Measurements from ENCODE around the gene CACHD1. TPM values are rescaled to one million over a fixed set of nuclear protein-coding genes. Genes with fewer than 3 reads are reported as not detected.

The CACHD1 gene
- polyA plus RNA-seq, 3 donors = 53.8 to 60.9 (median 60.8) TPM

- DNase-seq = no peak
These were observed 49.0 kb downstream of the CACHD1 start for GRCh38 chr1:64518692-64519481.

GRCh38 chr1:64519901-64520300 lies 50.0 kb downstream of the CACHD1 start:
- DNase-seq = no peak

DNA sequence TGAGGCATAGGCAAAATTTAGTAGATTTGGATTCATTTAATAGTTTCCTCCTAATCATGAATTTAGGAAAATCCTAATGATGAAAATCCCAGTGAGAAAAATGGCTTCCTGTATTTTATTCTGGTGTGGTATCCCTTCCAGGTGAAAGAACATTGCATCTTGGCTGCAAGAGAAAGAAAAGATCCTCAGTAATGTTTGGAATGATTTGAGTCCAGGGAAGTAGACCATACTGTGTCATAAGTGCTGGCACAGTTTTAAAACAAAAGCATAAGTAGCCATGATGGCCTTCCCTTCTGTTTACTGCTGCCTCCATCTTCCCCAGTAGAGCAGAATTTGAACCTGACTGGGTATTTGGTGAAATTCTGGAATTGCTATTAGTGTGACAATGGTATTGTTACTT lies 52.8 kb downstream of the CACHD1 start:
- no peak for DNase-seq

- no peak for DNase-seq
These were observed 53.7 kb downstream of the CACHD1 start for GRCh38 chr1:64523413-64524337.

DNA sequence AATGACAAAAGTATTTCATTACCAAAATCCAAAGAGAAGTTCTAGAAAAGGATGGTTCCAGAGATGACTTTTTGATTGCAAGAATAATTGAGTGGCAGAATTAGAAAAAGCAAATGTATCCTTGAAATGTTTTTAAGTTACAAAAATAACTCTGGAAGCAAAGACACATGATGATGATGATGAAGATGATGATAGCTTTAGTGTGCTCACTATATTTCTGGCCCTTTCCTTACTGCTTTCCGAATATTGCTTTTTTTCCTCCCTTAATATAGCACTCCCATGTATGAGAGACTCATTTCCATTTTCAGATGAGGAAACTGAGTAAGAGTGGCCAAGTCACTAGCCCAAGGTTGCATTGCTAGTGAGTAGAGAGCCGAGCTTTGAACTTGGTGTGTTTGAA lies 54.7 kb downstream of the CACHD1 start:
- DNase-seq = no peak

GRCh38 chr1:64525116-64525686 lies 55.3 kb downstream of the CACHD1 start:
- DNase-seq = no peak

DNA sequence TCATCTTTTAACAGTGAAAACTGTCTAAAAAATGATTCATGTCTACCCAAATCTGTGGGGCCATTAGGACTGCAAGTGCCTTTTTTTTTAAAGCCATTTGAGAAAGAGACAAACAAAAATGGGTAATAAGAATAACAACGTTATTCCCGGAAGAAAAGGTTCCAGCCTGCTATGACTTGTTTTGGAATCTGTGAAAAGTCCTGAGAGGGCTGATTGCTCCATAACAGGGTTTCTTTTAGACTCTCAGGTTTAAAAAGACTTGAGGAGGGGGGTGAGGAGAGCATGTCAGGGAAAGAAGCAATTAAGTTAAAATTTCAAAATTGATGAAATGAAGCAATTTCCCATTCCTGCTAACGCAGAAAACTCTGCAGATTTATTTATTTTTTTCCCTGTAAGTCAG lies 56.4 kb downstream of the CACHD1 start:
- no peak for DNase-seq

- DNase-seq = no peak
These were observed 57.2 kb downstream of the CACHD1 start for GRCh38 chr1:64527165-64527564.

GRCh38 chr1:64527786-64528185 lies 57.9 kb downstream of the CACHD1 start:
- no peak for DNase-seq

DNA sequence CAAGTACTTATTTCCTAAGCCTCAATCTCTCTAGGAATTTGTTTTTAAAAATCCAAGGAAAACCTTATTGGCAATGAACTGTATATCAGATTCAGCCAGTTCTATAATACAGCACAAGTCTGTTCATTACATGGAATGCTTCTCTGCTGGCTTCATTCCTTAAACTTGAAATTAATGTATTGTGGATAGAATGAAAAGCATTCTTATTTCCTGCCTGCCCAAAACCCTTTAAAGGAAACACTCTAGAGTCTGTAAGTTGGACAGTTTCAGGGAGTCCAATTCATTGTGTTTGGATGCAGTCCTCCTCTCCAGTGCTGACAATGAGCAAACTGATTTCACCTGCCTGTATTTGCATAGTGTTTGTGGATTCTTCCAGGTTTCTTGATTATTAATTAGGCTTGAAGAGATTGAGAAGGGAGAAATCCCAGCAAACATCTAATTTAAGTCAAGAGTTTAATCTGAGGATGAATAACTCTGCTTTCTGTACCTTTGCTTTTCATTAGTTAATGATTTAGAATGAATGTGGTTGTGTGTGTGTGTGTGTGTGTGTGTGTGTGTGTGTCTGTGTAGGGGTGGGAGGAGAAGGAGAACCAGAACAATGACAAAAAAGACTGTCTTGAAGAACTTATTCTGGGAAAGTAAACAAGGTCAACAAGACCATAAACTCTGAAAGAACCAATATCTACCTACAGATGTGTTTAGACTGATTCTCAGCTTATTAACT lies 61.2 kb downstream of the CACHD1 start:
- DNase-seq = no peak

DNA sequence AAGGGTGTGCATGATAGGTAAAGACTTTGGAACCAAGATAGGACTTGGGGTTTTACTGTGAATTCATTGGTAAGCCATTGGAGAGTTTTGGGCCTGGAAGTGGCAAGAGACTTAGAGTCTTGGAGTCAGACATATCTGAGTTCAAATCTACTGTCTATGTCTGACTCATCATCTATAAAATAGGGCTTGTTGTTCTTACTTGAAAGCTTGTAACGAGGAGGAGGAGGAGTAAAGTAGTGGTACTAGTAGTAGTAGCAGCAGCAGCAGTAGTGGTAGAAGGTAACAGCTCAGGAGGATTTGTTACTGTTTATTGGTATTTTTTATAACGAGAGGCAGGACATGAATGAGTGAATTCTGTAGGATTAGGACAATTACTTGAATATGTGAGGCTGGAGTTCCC lies 62.7 kb downstream of the CACHD1 start:
- DNase-seq = no peak

DNA sequence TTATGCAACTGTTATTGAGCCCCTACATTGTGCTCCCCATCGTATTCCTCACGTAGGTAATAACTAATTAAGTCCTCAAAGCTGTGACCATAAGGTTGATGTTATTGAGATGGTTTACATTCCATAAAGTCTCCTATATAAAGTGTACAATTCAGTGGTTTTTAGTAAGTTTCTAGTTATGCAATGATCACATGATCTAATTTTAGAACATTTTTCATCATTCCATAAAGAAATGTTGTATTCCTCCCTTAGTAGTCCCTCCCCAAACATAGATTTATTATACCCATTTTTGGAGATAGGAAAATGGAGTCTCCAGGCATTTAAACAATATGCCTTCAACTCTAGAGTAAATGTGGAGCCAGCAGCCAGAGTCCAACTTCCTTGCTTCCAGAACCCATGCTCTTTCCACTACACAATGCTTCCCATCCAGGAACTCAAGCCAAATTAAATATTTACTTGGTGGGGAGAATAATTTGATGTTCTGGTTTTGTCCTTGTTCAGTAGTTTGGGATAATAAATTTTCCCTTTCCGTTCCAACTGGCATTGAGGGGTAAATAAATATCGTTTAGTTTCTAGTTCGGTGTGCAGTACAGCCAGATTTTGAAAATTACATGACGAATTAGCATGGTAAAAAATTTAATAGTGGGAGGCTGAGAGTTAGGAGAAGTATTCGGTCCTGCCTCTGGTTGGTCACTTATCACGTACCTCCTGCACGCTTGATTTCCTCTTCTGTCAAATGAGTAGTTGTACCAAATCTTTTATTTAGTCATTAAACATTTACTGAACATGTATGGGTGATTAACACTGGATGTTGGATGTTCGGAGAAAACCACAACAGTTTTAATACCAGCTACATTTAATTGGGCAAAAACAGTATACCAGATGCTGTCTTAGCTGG lies 66.3 kb downstream of the CACHD1 start:
- no peak for DNase-seq

- no peak for DNase-seq
These were observed 67.0 kb downstream of the CACHD1 start for GRCh38 chr1:64536836-64537490.

DNA sequence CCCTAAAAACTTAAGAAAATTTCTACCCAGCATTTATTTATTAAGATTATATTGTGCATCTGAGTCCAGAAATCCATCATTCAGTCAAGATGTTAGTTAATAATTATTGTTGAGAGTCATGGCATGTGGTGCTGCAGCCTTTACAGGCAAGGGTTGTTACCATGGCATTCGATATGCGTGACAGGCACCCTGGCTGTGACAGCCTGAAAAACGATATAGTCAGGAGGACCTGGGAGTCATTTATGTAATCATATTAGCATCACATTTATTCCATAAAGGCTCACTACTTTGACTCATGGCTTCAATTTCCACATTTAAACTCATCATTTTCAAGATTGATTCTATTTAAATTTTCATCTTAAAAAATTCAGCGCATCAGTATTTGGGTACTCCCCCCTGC lies 68.0 kb downstream of the CACHD1 start:
- no peak for DNase-seq

- no peak for DNase-seq
These were observed 68.5 kb downstream of the CACHD1 start for GRCh38 chr1:64538389-64538788.

- no peak for DNase-seq
These were observed 69.4 kb downstream of the CACHD1 start for GRCh38 chr1:64539289-64539688.

- DNase-seq = peak; percentile 84
These were observed 69.9 kb downstream of the CACHD1 start for GRCh38 chr1:64539781-64540218.

DNA sequence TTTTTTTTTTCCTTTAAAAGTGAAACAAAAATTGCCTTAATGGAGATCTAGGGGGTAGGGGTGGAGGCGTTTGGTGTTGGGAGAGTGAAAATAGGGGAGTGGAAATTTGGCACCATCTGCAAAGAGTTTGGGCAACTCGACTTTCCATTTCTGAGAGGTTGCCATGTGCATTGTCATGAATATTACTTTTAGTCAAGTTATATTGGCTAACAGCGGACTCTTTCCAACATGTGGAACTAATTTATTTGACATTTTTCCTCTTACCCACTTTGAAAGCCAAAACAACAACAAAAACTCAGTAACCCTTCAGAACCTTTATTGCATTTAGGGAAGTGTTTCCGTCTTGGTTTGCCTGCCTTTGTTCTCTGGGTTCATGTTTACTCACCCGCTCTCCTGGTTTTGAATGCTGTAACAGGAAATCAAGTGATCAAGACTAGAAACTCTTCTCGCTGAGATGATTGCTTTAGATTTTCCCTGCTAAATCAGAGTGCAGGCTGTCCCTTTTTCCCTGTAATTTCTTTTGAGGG lies 70.4 kb downstream of the CACHD1 start:
- DNase-seq = no peak

DNA sequence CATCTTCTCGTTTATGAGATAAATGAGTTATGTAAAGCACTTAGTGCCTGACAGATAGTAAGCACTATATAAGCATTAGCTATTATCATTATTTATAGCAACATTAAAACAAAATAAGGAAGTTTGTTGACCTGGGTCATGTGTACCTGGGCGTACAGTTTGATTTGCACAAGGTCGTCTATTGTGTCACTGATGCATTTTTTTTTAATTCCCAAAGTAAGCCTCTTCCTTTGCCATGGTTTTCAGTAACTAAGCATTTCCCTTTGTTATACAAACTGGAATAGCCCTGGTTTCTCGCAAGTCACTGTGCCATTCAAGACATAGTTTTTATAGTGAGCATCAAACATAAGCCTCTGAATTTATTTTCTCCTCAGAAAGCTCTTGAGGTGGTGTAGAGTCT lies 72.2 kb downstream of the CACHD1 start:
- no peak for DNase-seq

GRCh38 chr1:64543831-64544230 lies 73.9 kb downstream of the CACHD1 start:
- DNase-seq = no peak

All from renal pelvis (tissue), 4 donors.